ENCODE data around the gene CXCL13.

- no peak for TF ChIP-seq CTCF (IDR thresholded peaks at IDR 0.05)
- TF ChIP-seq EP300 (IDR thresholded peaks at IDR 0.05): no peak
- no peak for TF ChIP-seq POLR2A (IDR thresholded peaks at IDR 0.05)
These were observed 23.5 kb upstream of the CXCL13 start for GRCh38 chr4:77582156-77582555.
